ENCODE data around the gene TBC1D5. TPM values are rescaled to one million over a fixed set of nuclear protein-coding genes. Genes with fewer than 3 reads are reported as not detected.

The TBC1D5 gene
- total RNA-seq, 4 donors from 2014 or later: 51.9 to 66.8 (median 60.1) TPM

- TF ChIP-seq POLR2A (IDR thresholded peaks at IDR 0.05) (no peak), CTCF (IDR thresholded peaks at IDR 0.05) (no peak)
- 91 to 93% methylated on average over 6 of the region's 6 CpGs for whole genome bisulfite sequencing, 2 donors
- intact Hi-C loops (cut with DNase I; ENCODE audit: low total_unique reads): no loop called here
- peak in 1 of 2 donors; percentile 77 for DNase-seq (ENCODE audit: low spot score in 2 of 2)
- no peak overlapping the region for H3K4me3 ChIP-seq (ENCODE audit: low read depth, poor library complexity, severe bottlenecking)
These were observed 623.7 kb downstream of the TBC1D5 start for GRCh38 chr3:17118771-17119170.

GRCh38 chr3:17116007-17116600 lies 626.3 kb downstream of the TBC1D5 start:
- DNase-seq (ENCODE audit: low spot score in 2 of 2): peak in 1 of 2 donors; percentile 67

GRCh38 chr3:17115186-17115585 lies 627.2 kb downstream of the TBC1D5 start:
- 86 to 99% methylated on average over 3 of the region's 3 CpGs for WGBS, 2 donors
- TF ChIP-seq POLR2A (IDR thresholded peaks at IDR 0.05) (no peak), CTCF (IDR thresholded peaks at IDR 0.05) (no peak)
- H3K4me3 ChIP-seq (ENCODE audit: low read depth, poor library complexity, severe bottlenecking): no peak overlapping the region
- intact Hi-C loops (cut with DNase I; ENCODE audit: low total_unique reads): no loop called here
- DNase-seq (ENCODE audit: low spot score in 2 of 2): no peak

More at GRCh38 chr3:17116007-17116600, 626.3 kb downstream of the TBC1D5 start:
- WGBS, 2 donors: 88 to 90% methylated on average over 8 of the region's 8 CpGs
- no peak overlapping the region for H3K4me3 ChIP-seq (ENCODE audit: low read depth, poor library complexity, severe bottlenecking)
- TF ChIP-seq CTCF (IDR thresholded peaks at IDR 0.05) (no peak), POLR2A (IDR thresholded peaks at IDR 0.05) (no peak)
- intact Hi-C loops (cut with DNase I; ENCODE audit: low total_unique reads): no loop called here

- TF ChIP-seq CTCF (IDR thresholded peaks at IDR 0.05) (no peak), POLR2A (IDR thresholded peaks at IDR 0.05) (no peak)
- WGBS, 2 donors: 81 to 88% methylated on average over 3 of the region's 3 CpGs
- no peak overlapping the region for H3K4me3 ChIP-seq (ENCODE audit: low read depth, poor library complexity, severe bottlenecking)
- DNase-seq (ENCODE audit: low spot score in 2 of 2): no peak
- intact Hi-C loops (cut with DNase I; ENCODE audit: low total_unique reads): no loop called here
These were observed 630.8 kb downstream of the TBC1D5 start for GRCh38 chr3:17111586-17111985.

- TF ChIP-seq POLR2A (IDR thresholded peaks at IDR 0.05) (no peak), CTCF (IDR thresholded peaks at IDR 0.05) (no peak)
- no peak overlapping the region for H3K4me3 ChIP-seq (ENCODE audit: low read depth, poor library complexity, severe bottlenecking)
- intact Hi-C loops (cut with DNase I; ENCODE audit: low total_unique reads): no loop called here
- no peak for DNase-seq (ENCODE audit: low spot score in 2 of 2)
- 74 to 84% methylated on average over 8 of the region's 8 CpGs for WGBS, 2 donors
These were observed 631.6 kb downstream of the TBC1D5 start for GRCh38 chr3:17110660-17111396.
